Ureter (tissue), 1 donor: Measurements from ENCODE around the gene CPLX1. TPM values are rescaled to one million over a fixed set of nuclear protein-coding genes. Genes with fewer than 3 reads are reported as not detected.

Source experiments
- DNase-seq: peaks from one replicate; pipeline ENCODE4 v3.0.0-alpha.2; 2020; ENCODE audit warnings: low spot score
- total RNA-seq: library from RNA; stranded (reverse); gene quantifications from one replicate; pipeline ENCODE4 v1.2.4, GENCODE V29; 2023
- donor health status: DM: yes; HTN: yes; CAD: no.

CPLX1 gene
- total RNA-seq, 1 donor from 2014 or later: 6.7 TPM

- DNase-seq: no peak
Observed at GRCh38 chr4:833156-833555, 7.2 kb upstream of the CPLX1 start.

GRCh38 chr4:832536-832935, 6.6 kb upstream of the CPLX1 start:
- no peak for DNase-seq

GRCh38 chr4:832108-832507, 6.2 kb upstream of the CPLX1 start:
- DNase-seq: no peak

- DNase-seq: no peak
Observed at GRCh38 chr4:831483-831805, 5.5 kb upstream of the CPLX1 start.

- no peak for DNase-seq
Observed at GRCh38 chr4:830601-831482, 4.9 kb upstream of the CPLX1 start.

GRCh38 chr4:829761-830600, 4.1 kb upstream of the CPLX1 start:
- DNase-seq: no peak

- DNase-seq: no peak
Observed at GRCh38 chr4:829291-829690, 3.4 kb upstream of the CPLX1 start.

- DNase-seq: no peak
Observed at GRCh38 chr4:828641-829271, 2.8 kb upstream of the CPLX1 start.

- DNase-seq: no peak
Observed at GRCh38 chr4:827209-828081, 1.5 kb upstream of the CPLX1 start.

- no peak for DNase-seq
Observed at GRCh38 chr4:826508-827208, 729 bp upstream of the CPLX1 start.

GRCh38 chr4:825063-825970, 612 bp downstream of the CPLX1 start:
- no peak for DNase-seq

GRCh38 chr4:824461-825062, 1.4 kb downstream of the CPLX1 start:
- no peak for DNase-seq

- DNase-seq: no peak
Observed at GRCh38 chr4:823761-824460, 2.0 kb downstream of the CPLX1 start.

GRCh38 chr4:823176-823760, 2.7 kb downstream of the CPLX1 start:
- DNase-seq: no peak

GRCh38 chr4:822361-823175, 3.4 kb downstream of the CPLX1 start:
- DNase-seq: no peak

- DNase-seq: no peak
Observed at GRCh38 chr4:821631-822030, 4.3 kb downstream of the CPLX1 start.

GRCh38 chr4:821181-821591, 4.7 kb downstream of the CPLX1 start:
- no peak for DNase-seq
